Activated naive CD8-positive, alpha-beta T cell treated with anti-CD3 and anti-CD28 coated beads, Interleukin-2, amount 50 U/mL, for 24 hours (primary cell): Measurements from ENCODE around the gene TCN1.

Source experiments
- ATAC-seq: fragments of 150-1000 bp; cut with Tn5 transposase; one replicate; pipeline ENCODE4 v1.10.0; 2021
- DNase-seq: peaks from one replicate; pipeline ENCODE4 v3.0.0; 2021
- H3K27ac Mint-ChIP-seq: one replicate; pipeline ENCODE4 v1.8.0; 2021; ENCODE audit warnings: mild to moderate bottlenecking, mixed read lengths
- H3K27me3 Mint-ChIP-seq: one replicate; pipeline ENCODE4 v1.8.0; 2021; ENCODE audit warnings: mixed read lengths
- H3K36me3 Mint-ChIP-seq: one replicate; pipeline ENCODE4 v1.8.0; 2021; ENCODE audit warnings: low read depth, mixed read lengths
- H3K4me1 Mint-ChIP-seq: one replicate; pipeline ENCODE4 v1.8.0; 2021; ENCODE audit warnings: mixed read lengths
- H3K4me3 Mint-ChIP-seq: one replicate; pipeline ENCODE4 v1.8.0; 2021; ENCODE audit warnings: mild to moderate bottlenecking, moderate library complexity, mixed read lengths
- H3K9me3 Mint-ChIP-seq: one replicate; pipeline ENCODE4 v1.8.0; 2021; ENCODE audit warnings: mixed read lengths

TCN1 gene

DNA sequence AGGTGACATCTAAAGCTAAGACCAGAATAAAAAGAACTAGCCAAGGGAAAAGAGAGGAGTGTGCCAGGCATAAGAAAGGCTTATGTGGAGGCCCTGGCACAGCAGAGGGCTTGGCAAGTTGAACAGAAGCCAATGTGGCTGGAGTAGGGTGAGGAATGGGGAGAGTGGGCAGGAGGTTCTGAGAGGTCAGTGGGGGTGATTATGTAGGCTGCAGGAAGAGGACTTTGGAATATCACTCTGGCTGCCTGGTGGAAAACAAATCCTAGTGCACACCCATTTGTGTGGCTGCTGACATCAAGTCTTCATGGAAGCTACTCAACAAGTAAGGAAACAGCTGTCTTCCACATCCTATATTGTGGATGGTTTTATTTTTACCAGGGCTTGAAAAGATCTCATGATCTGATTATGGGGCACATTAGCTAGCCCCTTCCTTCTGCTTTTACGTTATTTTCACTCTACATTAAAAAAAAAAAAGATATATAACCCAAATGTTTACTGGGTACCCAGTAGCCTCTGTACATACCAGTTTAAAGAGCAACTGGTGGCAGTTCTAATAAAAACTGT lies 59.2 kb downstream of the TCN1 start:
- Mint-ChIP-seq H3K36me3 (peaks cover 23% of the 10 kb centered on the region), H3K27me3 (no peaks in the 10 kb centered on the region), H3K27ac (no peak overlapping the region), H3K9me3 (peaks cover 4% of the 10 kb centered on the region), H3K4me1 (peaks cover 20% of the 10 kb centered on the region), H3K4me3 (no peak overlapping the region)
- no peak for DNase-seq
- no peak for ATAC-seq

DNA sequence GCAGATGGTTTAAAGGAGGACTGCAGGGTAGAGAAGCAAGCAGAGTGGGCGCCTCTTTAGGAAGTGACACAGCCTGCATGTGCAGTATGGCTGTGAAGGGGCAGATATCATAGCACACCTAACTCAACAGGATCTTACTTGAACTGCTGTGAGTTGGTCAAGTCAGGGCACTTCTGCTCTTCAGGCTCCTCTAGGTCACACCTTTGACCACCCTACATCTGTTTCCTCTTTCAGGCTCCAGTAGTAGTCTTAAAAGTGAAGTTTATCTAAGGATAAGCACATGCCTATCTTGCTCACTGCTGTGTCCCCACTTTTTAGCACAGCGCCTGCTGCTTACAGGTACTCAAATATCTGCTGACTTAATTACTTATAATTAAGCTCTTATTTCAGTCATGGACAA lies 62.2 kb downstream of the TCN1 start:
- no peaks in the 10 kb centered on the region for H3K9me3 Mint-ChIP-seq
- peaks cover 20% of the 10 kb centered on the region for H3K36me3 Mint-ChIP-seq
- H3K27me3 Mint-ChIP-seq, result no peaks in the 10 kb centered on the region

More for the DNA sequence above, 62.2 kb downstream of the TCN1 start:
- peaks cover 4% of the 10 kb centered on the region for H3K4me1 Mint-ChIP-seq
- ATAC-seq, result no peak
- no peak overlapping the region for H3K4me3 Mint-ChIP-seq
- no peak overlapping the region for H3K27ac Mint-ChIP-seq
- DNase-seq, result no peak
